Liver (tissue), 9 donors: ENCODE data around the gene MOCS3. TPM values are rescaled to one million over a fixed set of nuclear protein-coding genes. Genes with fewer than 3 reads are reported as not detected.

Experiments
- DNase-seq: peaks from one replicate; pipeline ENCODE4 v3.0.0-alpha.2; 2017; ENCODE audit warnings: low spot score
- H3K27ac ChIP-seq, 2 donors: one replicate each; pipeline ENCODE4 v1.7.0; 2013; ENCODE audit warnings: inconsistent platforms in 2 of 2, low read length in 2 of 2, control low read depth in 1 of 2, low read depth in 1 of 2, mild to moderate bottlenecking in 1 of 2
- H3K27me3 ChIP-seq, 4 donors: one replicate each; pipeline versions ENCODE4 v1.6.1 to v1.7.0; 2013; ENCODE audit warnings: low read length in 3 of 4, inconsistent platforms in 1 of 4, mild to moderate bottlenecking in 1 of 4, moderate library complexity in 1 of 4; ENCODE audit not compliant: control insufficient read depth in 4 of 4, insufficient read depth in 4 of 4
- H3K36me3 ChIP-seq, 4 donors: one replicate each; pipeline versions ENCODE4 v1.6.1 to v1.7.0; 2013; ENCODE audit warnings: low read length in 3 of 4, mild to moderate bottlenecking in 3 of 4, low read depth in 1 of 4, moderate library complexity in 1 of 4; ENCODE audit not compliant: control insufficient read depth in 4 of 4, insufficient read depth in 3 of 4
- H3K4me1 ChIP-seq, 4 donors: one replicate each; pipeline versions ENCODE4 v1.6.1 to v1.7.0; 2013; ENCODE audit warnings: low read length in 3 of 4, mild to moderate bottlenecking in 3 of 4, moderate library complexity in 1 of 4; ENCODE audit not compliant: control insufficient read depth in 4 of 4, insufficient read depth in 4 of 4
- H3K4me3 ChIP-seq, 3 donors: one replicate each; pipeline versions ENCODE4 v1.6.1 to v1.7.0; 2013; ENCODE audit warnings: low read length in 3 of 3, control low read depth in 1 of 3, low read depth in 1 of 3, mild to moderate bottlenecking in 1 of 3
- H3K9ac ChIP-seq, 2 donors: one replicate each; pipeline ENCODE4 v1.7.0; 2013; ENCODE audit warnings: low read length in 2 of 2, mild to moderate bottlenecking in 2 of 2, moderate library complexity in 2 of 2, control low read depth in 1 of 2, low read depth in 1 of 2
- H3K9me3 ChIP-seq, 4 donors: one replicate each; pipeline versions ENCODE4 v1.6.1 to v1.7.0; 2013; ENCODE audit warnings: low read length in 3 of 4; ENCODE audit not compliant: control insufficient read depth in 4 of 4
- ATF3 ChIP-seq: IDR thresholded peaks from 2 replicates; pipeline ENCODE4 v1.6.1; 2016; ENCODE audit warnings: antibody characterized with exemption
- CTCF ChIP-seq: fragments of 150-350 bp; IDR thresholded peaks from 2 replicates; pipeline ENCODE4 v1.5.1; 2017; ENCODE audit warnings: improper control_type of control experiment, low read depth, low read length; ENCODE audit not compliant: missing input control
- EGR1 ChIP-seq, 2 donors: IDR thresholded peaks; 2 replicates each; pipeline ENCODE4 v1.6.1; 2016 to 2018; ENCODE audit warnings: antibody characterized with exemption in 2 of 2, low read depth in 2 of 2
- FOXA1 ChIP-seq: IDR thresholded peaks from 2 replicates; pipeline ENCODE4 v1.6.1; 2016; ENCODE audit warnings: antibody characterized with exemption
- FOXA2 ChIP-seq: IDR thresholded peaks from 2 replicates; pipeline ENCODE4 v1.6.1; 2016; ENCODE audit warnings: antibody characterized with exemption
- GABPA ChIP-seq, 2 donors: IDR thresholded peaks in 1 of 2; conservative IDR thresholded peaks in 1 of 2; 2 replicates each; pipeline ENCODE4 v1.6.1; 2016; ENCODE audit warnings: antibody characterized with exemption in 2 of 2, mild to moderate bottlenecking in 1 of 2, moderate library complexity in 1 of 2
- HNF4A ChIP-seq, 2 donors: conservative IDR thresholded peaks; 2 replicates each; pipeline ENCODE4 v1.6.1; 2016; ENCODE audit warnings: antibody characterized with exemption in 2 of 2, mild to moderate bottlenecking in 2 of 2
- HNF4G ChIP-seq: IDR thresholded peaks from 2 replicates; pipeline ENCODE4 v1.6.1; 2016; ENCODE audit warnings: antibody characterized with exemption
- JUND ChIP-seq, 2 donors: IDR thresholded peaks; 2 replicates each; pipeline ENCODE4 v1.6.1; 2016; ENCODE audit warnings: antibody characterized with exemption in 2 of 2
- MAX ChIP-seq: IDR thresholded peaks from 2 replicates; pipeline ENCODE4 v1.6.1; 2016; ENCODE audit warnings: antibody characterized with exemption
- NR2F2 ChIP-seq: IDR thresholded peaks from 2 replicates; pipeline ENCODE4 v1.6.1; 2016; ENCODE audit warnings: antibody characterized with exemption
- RAD21 ChIP-seq, 2 donors: IDR thresholded peaks; 2 replicates each; pipeline ENCODE4 v1.6.1; 2016; ENCODE audit warnings: antibody characterized with exemption in 2 of 2, mild to moderate bottlenecking in 2 of 2
- REST ChIP-seq: IDR thresholded peaks from 2 replicates; pipeline ENCODE4 v1.6.1; 2016; ENCODE audit warnings: antibody characterized with exemption, mild to moderate bottlenecking
- RXRA ChIP-seq, 2 donors: IDR thresholded peaks; 2 replicates each; pipeline ENCODE4 v1.6.1; 2017 to 2018; ENCODE audit warnings: antibody characterized with exemption in 2 of 2, mild to moderate bottlenecking in 1 of 2
- SP1 ChIP-seq: IDR thresholded peaks from 2 replicates; pipeline ENCODE4 v1.6.1; 2018; ENCODE audit warnings: antibody characterized with exemption, mild to moderate bottlenecking
- TAF1 ChIP-seq: conservative IDR thresholded peaks from 2 replicates; pipeline ENCODE4 v1.6.1; 2016; ENCODE audit warnings: antibody characterized with exemption, mild to moderate bottlenecking
- YY1 ChIP-seq: IDR thresholded peaks from 2 replicates; pipeline ENCODE4 v1.6.1; 2016; ENCODE audit warnings: antibody characterized with exemption, mild to moderate bottlenecking
- ZBTB33 ChIP-seq: IDR thresholded peaks from 2 replicates; pipeline ENCODE4 v1.6.1; 2016; ENCODE audit warnings: antibody characterized with exemption
- WGBS: extraction: QIAGEN DNeasy Blood & Tissue Kit; methylation state at CpG from one replicate; pipeline ENCODE4 v1.1.7; 2013; 5-methylcytosine and 5-hydroxymethylcytosine counted together
- polyA plus RNA-seq, 2 donors: library from polyadenylated mRNA; stranded (reverse) in 1 of 2; unstranded in 1 of 2; fragments of 200-250 nt in 1 of 2; fragments of >200 nt in 1 of 2; fragmentation: Nextera tagmentation in 1 of 2; extraction: Ambion mirVana in 1 of 2; gene quantifications; one replicate each; pipeline versions ENCODE4 v1.2.1 to v1.2.3, GENCODE V29; 2013 to 2015
- total RNA-seq, 2 donors: library from RNA; depleted of rRNA; stranded (reverse); fragments of >200 nt; gene quantifications; one replicate each; pipeline ENCODE4 v1.2.3, GENCODE V29; 2014
- donor health status: healthy.
- donor health status: healthy.
- donor health status: healthy.
- donor health status: healthy.
- donor health status: healthy.

MOCS3 gene
- total and polyA plus RNA-seq, 4 donors, result 1.7 to 4.3 (median 3.2) TPM

GRCh38 chr20:50916934-50917333 lies 41.7 kb upstream of the MOCS3 start:
- no peaks in the 10 kb centered on the region for H3K27me3 ChIP-seq
- WGBS, result 79% methylated on average over 3 of the region's 3 CpGs
- no peak overlapping the region for H3K27ac ChIP-seq
- no peak for DNase-seq
- no peak for TF ChIP-seq NR2F2
- no peak for TF ChIP-seq HNF4A (conservative IDR thresholded peaks at IDR 0.05)
- TF ChIP-seq YY1, result no peak
- no peak for TF ChIP-seq CTCF
- TF ChIP-seq ATF3, result no peak
- TF ChIP-seq MAX, result no peak
- TF ChIP-seq FOXA1, result no peak
- no peak for TF ChIP-seq TAF1
- TF ChIP-seq GABPA (IDR thresholded peaks at IDR 0.05 in 1 of 2, conservative IDR thresholded peaks at IDR 0.05 in 1 of 2), result no peak
- TF ChIP-seq RXRA (IDR thresholded peaks at IDR 0.05), result no peak
- no peak for TF ChIP-seq JUND (IDR thresholded peaks at IDR 0.05)
- TF ChIP-seq SP1, result no peak
- no peak for TF ChIP-seq REST
- no peak for TF ChIP-seq HNF4G
- no peak for TF ChIP-seq RAD21 (IDR thresholded peaks at IDR 0.05)
- no peak for TF ChIP-seq FOXA2
- no peak for TF ChIP-seq EGR1 (IDR thresholded peaks at IDR 0.05; ENCODE audit: low read depth in 2 of 2)
- H3K9me3 ChIP-seq, result no peaks in the 10 kb centered on the region
- H3K4me1 ChIP-seq, result peaks cover 3 to 28% (median 15%) of the 10 kb centered on the region in 4 donors
- H3K9ac ChIP-seq, result no peak overlapping the region
- no peak overlapping the region for H3K4me3 ChIP-seq
- no peaks in the 10 kb centered on the region for H3K36me3 ChIP-seq

- Histone ChIP-seq H3K4me1 (peaks cover 5 to 28% (median 15%) of the 10 kb centered on the region in 4 donors), H3K27ac (no peak overlapping the region), H3K27me3 (no peaks in the 10 kb centered on the region), H3K4me3 (no peak overlapping the region), H3K9me3 (no peaks in the 10 kb centered on the region), H3K36me3 (no peaks in the 10 kb centered on the region), H3K9ac (no peak overlapping the region)
- DNase-seq, result no peak
- TF ChIP-seq ZBTB33 (no peak), ATF3 (no peak), HNF4A (conservative IDR thresholded peaks at IDR 0.05) (no peak), TAF1 (no peak), NR2F2 (no peak)
- WGBS, result 66% methylated on average over 3 of the region's 3 CpGs
Observed at GRCh38 chr20:50918403-50918802, 40.2 kb upstream of the MOCS3 start.
